Thoracic aorta (tissue), 2 donors: ENCODE measurements around the gene KRT24. TPM values are rescaled to one million over a fixed set of nuclear protein-coding genes. Genes with fewer than 3 reads are reported as not detected.
A peak's percentile ranks its signal among the peaks of the same experiment; 100 is the strongest.

ENCODE experiments used
- ATAC-seq: fragments of 150-250 bp; one replicate; pipeline ENCODE4 v1.8.0; 2017; ENCODE audit warnings: low read depth; ENCODE audit not compliant: insufficient number of reproducible peaks, low FRiP score
- DNase-seq: peaks from one replicate; pipeline ENCODE4 v3.0.0-alpha.2; 2020; ENCODE audit warnings: low spot score
- H3K27ac ChIP-seq, 2 donors: fragments of 200-600 bp; sonication (generic); 1 replicate in 1 of 2; 2 replicates in 1 of 2; pipeline ENCODE4 v1.5.1; 2016; ENCODE audit warnings: mild to moderate bottlenecking in 2 of 2, moderate library complexity in 2 of 2
- H3K27me3 ChIP-seq: fragments of 200-600 bp; sonication (generic); replicated peaks from 2 replicates; pipeline ENCODE4 v1.6.0; 2016; ENCODE audit warnings: mild to moderate bottlenecking; ENCODE audit not compliant: insufficient read depth
- H3K36me3 ChIP-seq: fragments of 200-600 bp; sonication (generic); one replicate; pipeline ENCODE4 v1.5.1; 2016
- H3K4me1 ChIP-seq, 2 donors: fragments of 200-600 bp; sonication (generic); 1 replicate in 1 of 2; 2 replicates in 1 of 2; pipeline versions ENCODE4 v1.5.1 to v1.6.0; 2016; ENCODE audit warnings: low read depth in 2 of 2, mild to moderate bottlenecking in 1 of 2; ENCODE audit not compliant: control insufficient read depth in 1 of 2
- H3K4me3 ChIP-seq: fragments of 200-600 bp; sonication (generic); 2 replicates; pipeline ENCODE4 v1.5.1; 2016; ENCODE audit warnings: mild to moderate bottlenecking
- H3K9me3 ChIP-seq: fragments of 200-600 bp; sonication (generic); 2 replicates; pipeline ENCODE4 v1.5.1; 2016
- total RNA-seq, 2 donors: library from RNA; depleted of rRNA; stranded (reverse); fragments of >200 nt; gene quantifications; one replicate each; pipeline versions ENCODE4 v1.1.0 to v1.2.3, GENCODE V29; 2016
- TF ChIP-seq, protein P1 (sequence below): fragments of 200-600 bp; sonication (generic); IDR thresholded peaks from one replicate; pipeline ENCODE4 v1.5.1; 2019; ENCODE audit warnings: antibody characterized with exemption

KRT24 gene
- total RNA-seq, 2 donors from 2014 or later: not detected

GRCh38 chr17:40659911-40660310 is 43.6 kb downstream of the KRT24 start:
- no peak for DNase-seq
- Histone ChIP-seq H3K4me1 (no peaks in the 10 kb centered on the region), H3K9me3 (no peaks in the 10 kb centered on the region), H3K27me3 (no peaks in the 10 kb centered on the region), H3K27ac (no peak overlapping the region), H3K4me3 (no peak overlapping the region), H3K36me3 (no peaks in the 10 kb centered on the region)
- TF ChIP-seq, protein P1, sequence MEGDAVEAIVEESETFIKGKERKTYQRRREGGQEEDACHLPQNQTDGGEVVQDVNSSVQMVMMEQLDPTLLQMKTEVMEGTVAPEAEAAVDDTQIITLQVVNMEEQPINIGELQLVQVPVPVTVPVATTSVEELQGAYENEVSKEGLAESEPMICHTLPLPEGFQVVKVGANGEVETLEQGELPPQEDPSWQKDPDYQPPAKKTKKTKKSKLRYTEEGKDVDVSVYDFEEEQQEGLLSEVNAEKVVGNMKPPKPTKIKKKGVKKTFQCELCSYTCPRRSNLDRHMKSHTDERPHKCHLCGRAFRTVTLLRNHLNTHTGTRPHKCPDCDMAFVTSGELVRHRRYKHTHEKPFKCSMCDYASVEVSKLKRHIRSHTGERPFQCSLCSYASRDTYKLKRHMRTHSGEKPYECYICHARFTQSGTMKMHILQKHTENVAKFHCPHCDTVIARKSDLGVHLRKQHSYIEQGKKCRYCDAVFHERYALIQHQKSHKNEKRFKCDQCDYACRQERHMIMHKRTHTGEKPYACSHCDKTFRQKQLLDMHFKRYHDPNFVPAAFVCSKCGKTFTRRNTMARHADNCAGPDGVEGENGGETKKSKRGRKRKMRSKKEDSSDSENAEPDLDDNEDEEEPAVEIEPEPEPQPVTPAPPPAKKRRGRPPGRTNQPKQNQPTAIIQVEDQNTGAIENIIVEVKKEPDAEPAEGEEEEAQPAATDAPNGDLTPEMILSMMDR: no peak
- no peak for ATAC-seq

- Histone ChIP-seq H3K27ac (no peak overlapping the region), H3K36me3 (no peaks in the 10 kb centered on the region), H3K27me3 (no peaks in the 10 kb centered on the region), H3K4me3 (no peak overlapping the region), H3K9me3 (no peaks in the 10 kb centered on the region), H3K4me1 (no peaks in the 10 kb centered on the region)
- TF ChIP-seq, protein P1: no peak
- ATAC-seq: no peak
- no peak for DNase-seq
Measured at GRCh38 chr17:40658396-40658795, 45.2 kb downstream of the KRT24 start.

GRCh38 chr17:40651939-40652338 is 51.6 kb downstream of the KRT24 start:
- TF ChIP-seq, protein P1: no peak
- no peak overlapping the region for H3K27ac ChIP-seq
- ATAC-seq (no peak), DNase-seq (no peak)
- H3K4me1 ChIP-seq: peaks cover 0 to 10% of the 10 kb centered on the region in 2 donors
- no peaks in the 10 kb centered on the region for H3K27me3 ChIP-seq
- H3K9me3 ChIP-seq: no peaks in the 10 kb centered on the region
- no peaks in the 10 kb centered on the region for H3K36me3 ChIP-seq
- H3K4me3 ChIP-seq: no peak overlapping the region

- peak; percentile 31 for ATAC-seq
- DNase-seq: no peak
Measured at GRCh38 chr17:40648384-40648968, 55.1 kb downstream of the KRT24 start.

More at GRCh38 chr17:40648384-40648968, 55.1 kb downstream of the KRT24 start:
- H3K4me3 ChIP-seq: peak overlapping the region; percentile 92
- TF ChIP-seq, protein P1: no peak
- peaks cover 14 to 32% of the 10 kb centered on the region in 2 donors for H3K4me1 ChIP-seq
- peak overlapping the region; percentile 99 for H3K27ac ChIP-seq
- no peaks in the 10 kb centered on the region for H3K36me3 ChIP-seq
- no peaks in the 10 kb centered on the region for H3K9me3 ChIP-seq
- H3K27me3 ChIP-seq: no peaks in the 10 kb centered on the region

Other genes with a start within 250 kb of the KRT24 start
- under 1 TPM; 0.14 to 0.78 TPM for gene TNS4, start 202.1 kb downstream of the KRT24 start, total RNA-seq
- gene CCR7, start 138.3 kb downstream of the KRT24 start, total RNA-seq: not detected
- gene SMARCE1, start 55.9 kb downstream of the KRT24 start, total RNA-seq: 10 to 100 TPM; 55.9 to 84.3 TPM
- under 1 TPM; 0.63 to 0.81 TPM for gene KRT222, start 38.6 kb downstream of the KRT24 start, total RNA-seq
- not detected for gene KRT25, start 51.6 kb upstream of the KRT24 start, total RNA-seq
- not detected for gene KRT26, start 68.4 kb upstream of the KRT24 start, total RNA-seq
- gene KRT27, start 78.8 kb upstream of the KRT24 start, total RNA-seq: not detected
- not detected for gene KRT28, start 96.2 kb upstream of the KRT24 start, total RNA-seq
- gene KRT10, start 118.9 kb upstream of the KRT24 start, total RNA-seq: 10 to 100 TPM in 1 of 2 donors, 1 to 10 TPM in 1; 2.3 to 13.5 TPM
- gene KRT12, start 163.5 kb upstream of the KRT24 start, total RNA-seq: not detected
- 1 to 10 TPM in 1 of 2 donors, not detected in 1; 1.8 TPM for gene KRT20, start 181.5 kb upstream of the KRT24 start, total RNA-seq
- gene KRT23, start 233.9 kb upstream of the KRT24 start, total RNA-seq: under 1 TPM in 1 of 2 donors, not detected in 1; 0.54 TPM